ENCODE measurements around the gene IFNL4. TPM values are rescaled to one million over a fixed set of nuclear protein-coding genes. Genes with fewer than 3 reads are reported as not detected.
A peak's percentile ranks its signal among the peaks of the same experiment; 100 is the strongest.
"Not testable (repeated sequence)": the region's sequence is repeated elsewhere in the genome, so short reads cannot be mapped to it uniquely, and the experiment has no call there.

The IFNL4 gene
- total RNA-seq, 1 donor from 2014 or later = not detected

DNA sequence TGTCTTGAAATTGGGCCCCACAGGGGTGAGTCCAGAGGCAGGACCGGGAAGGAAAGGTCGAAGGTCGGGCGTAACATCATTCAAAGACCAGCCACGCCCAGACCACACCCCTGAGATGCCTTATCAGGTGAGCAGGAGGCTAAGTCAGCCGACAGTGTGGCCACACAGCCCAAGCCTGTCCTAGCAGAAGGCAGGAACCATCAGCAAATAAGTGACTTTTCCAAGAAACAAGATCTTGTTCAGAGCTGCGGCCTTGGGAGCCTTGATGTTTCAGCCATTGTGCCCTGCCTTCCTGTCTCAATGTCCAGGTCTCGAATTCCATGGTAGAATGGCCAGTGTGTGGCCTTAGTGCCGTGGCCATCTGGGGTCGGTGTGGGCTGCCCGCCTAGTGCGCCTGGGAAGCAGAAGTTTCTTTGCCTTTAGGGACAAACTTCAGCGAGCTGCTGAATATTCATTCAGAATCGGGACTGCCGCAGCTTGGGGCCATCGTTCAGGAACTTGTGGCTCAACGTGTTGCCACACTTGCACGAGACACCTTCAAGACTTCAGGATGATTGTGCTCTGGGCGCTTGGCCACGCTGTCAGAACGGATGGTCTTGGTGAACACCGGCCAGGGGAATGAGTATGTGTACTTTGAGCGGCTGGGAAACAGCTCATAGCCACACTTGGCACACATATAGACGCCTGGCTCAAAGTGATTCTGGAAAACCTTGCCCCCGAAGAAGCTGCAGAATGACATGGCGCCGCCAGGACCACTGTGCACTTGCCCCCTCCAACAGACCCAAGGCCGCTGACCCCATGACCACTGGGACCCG is 6.1 kb upstream of the IFNL4 start:
- no peak for ATAC-seq

DNA sequence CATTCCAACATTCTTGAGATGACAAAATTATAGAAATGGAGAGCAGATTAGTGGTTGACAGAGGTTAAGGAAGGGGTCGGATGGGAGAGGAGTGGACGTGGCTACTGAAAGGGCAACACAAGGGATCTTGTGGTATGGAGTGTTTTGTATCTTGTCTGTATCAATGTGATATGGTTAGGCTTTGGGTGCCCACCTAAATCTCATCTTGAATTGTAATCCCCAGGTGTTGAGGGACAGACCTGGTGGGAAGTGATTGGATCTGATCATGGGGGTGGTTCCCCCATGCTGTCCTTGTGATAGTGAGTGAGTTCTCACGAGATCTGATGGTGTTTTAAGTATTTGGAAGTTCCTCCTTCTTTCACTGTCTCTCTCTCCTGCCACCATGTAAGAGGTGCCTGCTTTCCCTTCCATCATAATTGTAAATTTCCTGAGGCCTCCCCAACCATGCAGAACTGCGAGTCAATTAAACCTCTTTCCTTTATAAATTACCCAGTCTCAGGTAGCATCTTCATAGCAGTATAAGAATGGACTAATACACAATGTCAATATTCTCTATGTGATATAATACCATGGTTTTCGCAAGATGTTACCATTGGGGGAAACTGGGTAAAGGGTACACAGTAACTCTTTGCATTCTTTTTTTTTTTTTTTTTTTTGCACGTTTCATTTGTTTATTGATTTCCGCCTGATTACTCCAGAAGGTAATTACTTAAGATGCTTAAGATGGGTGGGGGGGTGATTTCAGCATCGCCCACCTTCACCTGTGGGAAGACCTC is 4.9 kb upstream of the IFNL4 start:
- no peak for ATAC-seq

DNA sequence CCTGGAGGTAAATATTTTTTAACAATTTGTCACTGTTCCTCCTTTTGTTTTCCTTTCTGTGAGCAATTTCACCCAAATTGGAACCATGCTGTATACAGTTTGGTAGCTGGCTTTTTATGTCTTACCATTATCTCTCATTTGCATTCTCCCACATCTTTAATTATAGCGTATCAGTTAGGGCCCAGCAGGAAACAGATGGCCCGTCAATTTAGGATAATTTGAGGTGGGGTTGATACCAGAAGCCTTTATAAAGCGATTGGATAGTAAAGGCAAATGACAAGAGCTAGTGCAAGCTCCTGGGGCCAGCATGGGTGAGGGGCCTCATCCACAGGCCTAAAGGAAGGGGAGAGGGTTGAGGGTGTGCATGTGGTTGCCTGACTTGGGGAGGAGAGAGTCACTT is 3.8 kb upstream of the IFNL4 start:
- ATAC-seq = no peak

DNA sequence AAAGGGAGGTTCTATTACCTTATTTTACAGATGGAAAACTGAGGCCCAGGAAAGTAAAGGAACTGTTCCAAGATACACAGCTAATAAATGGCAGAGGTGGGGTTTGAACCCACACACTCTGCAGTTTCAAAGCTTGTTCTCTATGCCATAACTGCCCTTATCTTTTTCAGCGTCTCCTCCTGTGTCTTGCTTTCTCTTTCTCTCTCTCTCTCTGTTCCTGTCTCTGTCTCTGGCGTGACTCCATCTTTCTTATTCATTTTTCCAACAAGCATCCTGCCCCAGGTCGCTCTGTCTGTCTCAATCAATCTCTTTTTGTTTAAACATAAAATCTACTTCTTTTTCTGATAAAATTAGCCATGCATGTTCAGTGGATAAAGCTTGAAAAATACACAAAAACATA is 3.2 kb upstream of the IFNL4 start:
- ATAC-seq = no peak

DNA sequence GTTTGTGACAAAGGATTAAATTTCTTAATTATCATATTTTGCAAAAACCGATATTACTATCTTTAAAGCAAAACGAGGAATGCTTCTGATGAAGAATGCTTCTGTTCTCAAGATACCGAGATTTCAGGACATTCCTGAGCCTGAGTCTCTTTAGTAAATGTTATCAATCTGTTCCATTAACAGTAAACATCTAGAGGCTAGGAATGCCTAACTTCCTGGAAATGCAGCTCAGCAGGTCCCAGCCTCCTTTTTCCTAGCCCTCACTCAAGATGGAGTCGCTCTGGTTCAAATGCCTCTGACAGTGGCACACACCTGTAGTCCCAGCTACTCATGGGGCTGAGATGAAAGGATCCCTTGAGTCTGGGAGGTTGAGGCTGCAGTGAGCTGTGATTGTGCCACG is 2.4 kb upstream of the IFNL4 start:
- ATAC-seq = no peak

DNA sequence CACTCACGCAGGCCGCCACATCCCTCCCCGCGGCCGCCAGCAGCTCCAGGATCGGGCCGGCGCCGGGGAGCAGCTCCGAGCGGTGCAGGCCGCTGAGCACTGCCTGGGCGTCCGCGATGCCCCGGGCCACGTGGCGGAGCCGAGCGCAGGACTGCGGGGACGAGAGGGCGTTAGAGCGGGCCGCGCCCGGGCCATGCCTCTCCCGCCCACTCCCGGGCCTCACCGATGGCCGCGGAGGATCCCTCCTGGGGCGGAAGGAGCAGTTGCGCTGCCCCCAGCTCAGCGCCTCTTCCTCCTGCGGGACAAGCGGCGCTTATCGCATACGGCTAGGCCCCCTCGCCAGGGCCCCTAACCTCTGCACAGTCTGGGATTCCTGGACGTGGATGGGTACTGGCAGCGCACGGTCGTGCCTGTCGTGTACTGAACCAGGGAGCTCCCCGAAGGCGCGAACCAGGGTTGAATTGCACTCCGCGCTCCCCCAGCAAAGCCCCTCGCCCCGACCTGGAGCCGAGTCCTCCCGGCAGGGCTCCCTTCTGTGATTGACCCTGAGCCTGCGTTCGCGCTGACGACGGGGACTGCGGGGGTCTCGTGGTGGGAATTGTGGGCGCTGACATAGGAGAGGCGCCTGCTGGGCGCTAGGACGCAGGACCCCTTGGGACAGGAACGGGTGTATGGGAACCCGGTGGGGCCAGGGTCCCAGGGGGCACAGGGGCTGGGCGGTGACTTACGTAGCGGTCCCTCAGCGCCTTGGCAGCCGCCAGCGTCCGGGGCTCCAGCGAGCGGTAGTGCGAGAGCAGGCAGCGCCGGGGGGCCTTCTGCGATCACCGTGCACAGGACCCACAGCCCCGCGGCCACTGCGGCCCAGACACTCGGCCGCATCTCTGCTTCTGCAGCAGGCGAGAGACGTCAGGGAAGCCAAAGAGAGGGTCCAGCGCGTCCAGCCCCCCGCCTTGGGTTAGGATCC is 673 bp downstream of the IFNL4 start:
- peak; percentile 51 for ATAC-seq

DNA sequence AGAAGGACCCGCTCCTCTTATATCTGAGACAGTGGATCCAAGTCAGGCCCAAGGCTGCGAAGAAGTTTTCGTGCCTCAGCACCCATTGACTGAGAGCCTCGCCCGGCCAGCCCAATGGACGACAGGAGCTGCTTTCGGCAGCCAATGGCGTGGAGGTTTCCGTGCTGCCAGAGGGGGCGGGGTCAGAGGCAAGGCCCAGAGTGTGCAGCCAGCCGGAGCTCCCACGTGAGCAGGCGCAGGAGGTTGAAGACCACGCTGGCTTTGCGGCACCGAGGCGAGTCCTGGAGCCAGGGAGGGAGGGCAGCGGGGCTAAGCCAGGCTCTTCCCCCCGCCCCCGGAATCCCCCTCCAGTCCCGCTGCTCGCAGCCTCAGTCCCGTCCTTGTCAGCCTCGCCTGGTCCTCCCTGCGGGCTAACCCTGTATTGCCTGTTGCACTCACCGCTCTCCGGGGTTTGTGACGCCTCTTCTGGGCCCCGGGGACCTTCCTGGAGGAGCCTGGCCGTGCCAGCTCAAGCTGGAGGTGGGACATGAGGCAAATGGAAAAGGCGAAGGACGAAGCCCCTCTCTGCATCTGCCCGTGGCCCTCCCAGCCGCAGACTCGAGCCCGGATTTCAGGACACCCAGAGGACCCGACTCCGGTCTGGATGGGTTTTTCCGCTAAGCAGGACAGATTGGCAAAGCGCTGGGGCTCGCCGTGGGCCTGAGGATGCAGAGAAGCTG is 1.5 kb downstream of the IFNL4 start:
- peak; percentile 24 for ATAC-seq

DNA sequence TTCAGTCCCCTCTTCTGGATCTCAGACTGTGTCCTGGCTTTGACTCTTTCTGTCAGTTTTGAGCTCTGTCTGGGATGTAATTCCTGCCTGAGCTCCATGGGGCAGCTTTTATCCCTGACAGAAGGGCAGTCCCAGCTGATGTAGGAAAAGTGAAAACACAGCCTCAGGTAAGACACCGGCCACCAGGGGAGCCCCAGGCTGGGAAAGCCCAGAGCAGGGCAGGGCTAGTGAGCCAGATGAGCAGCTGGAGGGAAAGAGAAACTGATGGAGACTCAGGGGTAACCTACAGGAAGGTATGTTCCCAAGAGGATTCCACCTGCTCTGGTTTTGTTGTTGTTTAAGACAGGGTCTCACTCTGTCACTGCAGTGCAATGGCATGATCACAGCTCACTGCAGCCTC is 3.5 kb downstream of the IFNL4 start:
- ATAC-seq = peak; percentile 24

DNA sequence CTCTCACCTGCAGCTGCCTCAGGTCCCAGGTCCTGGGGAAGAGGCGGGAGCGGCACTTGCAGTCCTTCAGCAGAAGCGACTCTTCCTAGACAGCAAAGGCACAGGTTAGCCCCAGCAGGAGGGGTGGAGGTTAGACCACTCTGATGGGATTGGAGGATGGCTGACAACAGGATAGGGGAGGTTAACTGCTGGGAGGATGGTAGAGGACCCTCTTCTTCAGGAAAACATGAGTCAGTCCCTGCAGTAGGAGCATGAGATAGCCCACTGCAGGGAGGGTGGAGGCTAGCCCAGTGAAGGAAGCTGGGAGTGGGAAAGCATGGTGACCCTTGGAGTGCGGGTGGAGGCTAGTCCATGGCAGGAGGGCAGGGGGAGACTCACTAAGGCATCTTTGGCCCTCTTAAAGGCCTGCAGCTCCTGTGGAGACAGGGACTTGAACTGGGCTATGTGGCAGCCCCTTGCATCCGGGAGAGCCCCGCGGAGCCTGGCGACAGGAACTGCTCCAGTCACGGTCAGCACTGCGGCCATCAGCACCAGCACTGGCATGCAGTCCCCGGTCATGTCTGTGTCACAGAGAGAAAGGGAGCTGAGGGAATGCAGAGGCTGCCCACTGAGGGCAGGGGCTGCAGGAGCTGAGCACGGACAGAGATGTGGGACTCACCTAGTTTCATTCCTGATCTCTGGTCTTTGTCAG is 4.1 kb downstream of the IFNL4 start, which contains the start of gene IFNL3:
IFNL3 (minus strand) TSS at position 597 of the 691 bp plus-strand sequence; CDS start at position 558, 39 bp downstream.
- not testable (repeated sequence) for ATAC-seq

DNA sequence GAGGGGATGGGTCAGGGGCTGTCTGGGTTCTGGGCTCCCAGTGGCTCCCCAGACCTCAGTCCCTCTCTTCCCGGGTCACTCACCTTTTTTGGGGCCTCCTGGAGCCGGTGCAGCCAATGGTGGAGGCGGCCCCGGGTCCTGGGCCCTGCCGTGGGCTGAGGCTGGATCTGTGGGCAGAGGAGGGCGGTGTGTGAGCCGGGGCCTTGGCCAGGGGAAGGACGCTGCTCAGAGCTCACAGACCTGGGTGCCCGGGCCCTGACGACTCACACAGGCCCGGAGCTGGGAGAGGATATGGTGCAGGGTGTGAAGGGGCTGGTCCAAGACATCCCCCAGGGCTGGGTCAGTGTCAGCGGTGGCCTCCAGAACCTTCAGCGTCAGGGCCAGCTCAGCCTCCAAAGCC is 4.9 kb downstream of the IFNL4 start:
- not testable (repeated sequence) for ATAC-seq

DNA sequence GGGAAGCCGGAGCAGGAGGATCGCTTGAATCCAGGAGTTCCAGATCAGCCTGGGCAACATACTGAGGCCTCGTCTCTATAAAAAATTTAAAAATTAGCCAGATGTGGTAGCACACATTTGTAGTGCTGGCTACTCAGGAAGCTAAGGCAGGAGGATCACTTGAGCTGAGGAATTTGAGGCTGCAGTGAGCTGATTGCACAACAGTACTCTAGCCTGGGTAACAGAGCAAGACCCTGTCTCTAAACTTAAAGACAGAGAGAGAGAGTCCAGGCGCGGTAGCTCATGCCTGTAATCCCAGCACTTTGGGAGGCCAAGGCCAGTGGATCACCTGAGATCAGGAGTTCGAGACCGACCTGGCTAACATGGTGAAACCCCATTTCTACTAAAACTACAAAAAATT is 8.2 kb downstream of the IFNL4 start:
- no peak for ATAC-seq

DNA sequence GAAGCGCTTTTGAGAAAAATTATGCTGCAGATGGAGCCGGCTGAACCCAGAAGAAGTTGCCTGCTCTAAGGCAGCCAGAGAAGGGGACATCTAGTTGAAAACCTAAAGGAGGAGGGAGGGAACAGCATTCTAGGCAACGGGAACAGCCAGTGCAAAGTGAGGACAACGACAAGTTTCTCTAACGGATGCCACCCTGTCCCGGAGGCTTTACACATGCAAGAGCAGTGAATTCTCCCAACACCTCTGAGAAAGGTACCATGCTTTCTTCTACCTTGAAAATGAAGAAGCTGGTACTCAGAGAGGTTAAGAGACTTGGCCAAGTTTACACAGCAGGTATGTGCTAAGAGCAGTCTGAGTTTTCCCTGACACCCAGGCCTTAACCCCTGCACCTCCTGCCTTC is 9.7 kb downstream of the IFNL4 start:
- ATAC-seq = no peak

DNA sequence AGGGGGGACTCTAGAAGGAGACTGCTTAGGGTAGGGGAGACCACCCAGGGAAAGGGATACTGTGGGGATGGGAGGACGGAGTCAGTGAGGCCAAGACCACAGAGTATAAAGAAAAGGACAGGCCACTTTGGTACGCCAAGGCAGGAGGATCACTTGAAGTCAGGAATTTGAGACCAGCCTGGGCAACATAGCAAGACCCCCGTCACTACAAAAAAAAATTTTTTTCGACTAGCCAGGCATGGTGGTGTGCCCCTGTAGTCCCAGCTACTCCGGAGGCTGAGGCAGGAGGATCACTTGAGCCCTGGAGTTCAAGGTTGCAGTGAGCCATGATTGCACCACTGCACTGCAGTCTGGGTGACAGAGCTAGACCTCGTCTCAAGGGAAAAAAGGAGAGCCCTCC is 10.4 kb downstream of the IFNL4 start:
- ATAC-seq = no peak

DNA sequence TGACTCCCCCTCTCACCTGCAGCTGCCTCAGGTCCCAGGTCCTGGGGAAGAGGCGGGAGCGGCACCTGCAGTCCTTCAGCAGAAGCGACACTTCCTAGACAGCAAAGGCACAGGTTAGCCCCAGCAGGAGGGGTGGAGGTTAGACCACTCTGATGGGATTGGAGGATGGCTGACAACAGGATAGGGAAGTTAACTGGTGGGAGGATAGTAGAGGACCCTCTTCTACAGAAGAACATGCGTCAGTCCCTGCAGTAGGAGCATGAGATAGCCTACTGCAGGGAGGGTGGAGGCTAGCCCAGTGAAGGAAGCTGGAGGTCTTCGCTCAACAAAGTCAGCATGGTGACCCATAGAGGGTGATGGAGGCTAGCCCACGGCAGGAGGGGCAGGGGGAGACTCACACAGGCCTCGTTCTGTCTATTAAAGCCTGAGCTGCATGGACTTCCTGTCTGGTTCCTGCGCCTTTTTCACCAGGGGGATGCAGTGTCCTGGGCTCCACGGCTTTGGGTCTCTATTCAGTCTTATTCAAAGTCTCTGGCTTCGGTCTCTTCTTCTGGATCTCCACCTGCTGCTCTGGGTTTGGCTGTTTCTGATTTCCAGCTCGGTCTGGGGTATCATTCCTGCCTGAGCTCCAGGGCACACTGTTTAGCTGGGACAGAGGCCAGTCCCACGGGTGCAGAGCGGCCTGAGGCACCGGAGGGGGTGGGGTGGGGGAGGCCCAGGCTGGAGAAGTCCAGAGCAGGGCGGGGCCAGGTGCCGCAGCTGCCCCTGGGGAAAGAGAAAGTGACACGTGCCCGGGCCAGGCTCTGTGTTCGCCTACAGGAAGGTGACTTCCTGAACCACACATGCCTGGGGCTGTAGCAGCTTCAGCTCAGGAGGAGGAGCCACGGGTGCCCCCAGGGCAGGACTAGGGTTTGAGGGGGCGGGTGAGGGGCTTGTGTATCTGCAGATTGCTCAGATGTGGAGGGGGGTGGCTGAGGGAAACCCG is 11.2 kb downstream of the IFNL4 start:
- ATAC-seq = peak; percentile 61

DNA sequence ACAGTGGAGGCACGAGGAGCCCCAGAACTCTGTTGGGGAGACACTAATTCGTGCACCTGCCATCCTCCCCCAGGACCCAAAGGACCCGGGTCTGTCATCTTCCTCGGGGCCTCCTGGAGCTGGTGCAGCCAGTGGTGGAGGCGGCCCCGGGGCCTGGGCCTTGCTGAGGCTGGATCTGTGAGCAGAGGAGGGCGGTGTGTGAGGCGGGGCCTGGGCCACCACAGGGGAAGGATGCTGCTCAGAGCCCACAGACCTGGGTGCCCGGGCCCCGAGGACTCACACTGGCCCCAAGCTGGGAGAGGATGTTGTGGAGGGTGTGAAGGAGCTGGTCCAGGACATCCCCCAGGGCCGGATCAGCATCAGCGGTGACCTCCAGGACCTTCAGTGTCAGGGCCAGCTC is 12.1 kb downstream of the IFNL4 start:
- no peak for ATAC-seq

DNA sequence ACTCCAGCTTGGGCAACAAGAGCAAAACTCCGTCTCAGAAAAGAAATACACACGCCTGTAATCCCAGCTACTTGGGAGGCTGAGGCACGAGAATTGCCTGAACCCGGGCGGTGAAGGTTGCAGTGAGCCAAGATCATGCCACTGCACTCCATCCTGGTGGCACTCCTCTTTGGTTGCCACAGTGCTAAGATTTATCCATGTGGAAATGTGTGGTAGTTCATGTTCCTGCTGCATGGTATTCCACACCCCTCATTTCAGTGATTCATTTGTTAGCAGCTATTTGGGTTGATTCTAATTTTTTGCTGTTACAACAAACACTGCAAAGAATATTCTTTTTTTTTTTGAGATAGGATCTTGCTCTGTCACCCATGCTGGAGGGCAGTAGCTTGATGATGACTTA is 15.9 kb downstream of the IFNL4 start:
- no peak for ATAC-seq

DNA sequence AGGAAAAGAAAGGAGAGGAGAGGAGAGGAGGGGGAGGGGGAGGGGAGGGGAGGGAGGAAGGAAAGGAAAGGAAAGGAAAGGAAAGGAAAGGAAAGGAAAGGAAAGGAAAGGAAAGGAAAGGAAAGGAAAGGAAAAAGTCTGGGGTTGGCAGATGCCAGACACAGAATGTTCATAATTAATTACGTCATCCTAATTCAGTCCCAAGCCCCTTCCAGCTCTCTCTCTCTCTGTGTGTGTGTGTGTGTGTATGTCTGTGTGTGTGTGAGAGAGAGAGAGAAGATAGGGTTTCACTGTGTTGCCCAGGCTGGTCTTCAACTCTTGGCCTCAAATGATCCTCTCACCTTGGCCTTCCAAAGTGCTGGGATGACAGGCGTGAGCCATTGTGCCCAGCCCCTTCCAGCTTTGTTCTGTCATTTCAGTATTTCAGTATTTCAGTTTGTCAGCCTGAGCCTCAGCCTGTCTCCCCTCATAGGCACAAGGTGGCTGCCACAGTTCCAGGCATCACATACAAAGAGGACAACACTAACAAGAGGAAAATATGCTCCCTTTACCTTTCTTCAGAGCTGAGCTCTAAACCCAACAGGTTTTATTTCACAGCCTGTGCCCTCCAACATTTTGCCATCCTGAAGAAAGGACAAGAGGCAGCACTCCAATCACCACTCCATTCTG is 18.4 kb downstream of the IFNL4 start:
- ATAC-seq = no peak

DNA sequence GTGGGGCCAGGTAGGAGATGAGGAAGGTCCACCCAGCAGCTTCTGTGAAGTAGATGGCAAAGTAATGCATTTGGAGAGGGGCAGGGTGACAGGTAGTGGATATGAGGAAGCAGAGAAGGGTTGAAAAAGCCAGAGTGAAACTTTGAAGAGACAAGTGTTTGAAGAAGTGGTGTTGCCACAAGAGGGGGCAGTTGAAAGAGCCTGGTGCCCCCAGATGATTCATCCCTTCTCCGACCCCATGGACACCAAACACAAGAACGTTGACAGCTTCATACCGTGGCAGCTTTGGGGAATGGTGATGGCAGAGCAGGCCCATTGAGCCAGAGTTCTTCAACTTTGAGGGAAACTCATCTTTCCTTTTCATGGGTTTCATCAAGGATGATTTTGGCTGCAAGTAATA is 23.7 kb downstream of the IFNL4 start:
- no peak for ATAC-seq

DNA sequence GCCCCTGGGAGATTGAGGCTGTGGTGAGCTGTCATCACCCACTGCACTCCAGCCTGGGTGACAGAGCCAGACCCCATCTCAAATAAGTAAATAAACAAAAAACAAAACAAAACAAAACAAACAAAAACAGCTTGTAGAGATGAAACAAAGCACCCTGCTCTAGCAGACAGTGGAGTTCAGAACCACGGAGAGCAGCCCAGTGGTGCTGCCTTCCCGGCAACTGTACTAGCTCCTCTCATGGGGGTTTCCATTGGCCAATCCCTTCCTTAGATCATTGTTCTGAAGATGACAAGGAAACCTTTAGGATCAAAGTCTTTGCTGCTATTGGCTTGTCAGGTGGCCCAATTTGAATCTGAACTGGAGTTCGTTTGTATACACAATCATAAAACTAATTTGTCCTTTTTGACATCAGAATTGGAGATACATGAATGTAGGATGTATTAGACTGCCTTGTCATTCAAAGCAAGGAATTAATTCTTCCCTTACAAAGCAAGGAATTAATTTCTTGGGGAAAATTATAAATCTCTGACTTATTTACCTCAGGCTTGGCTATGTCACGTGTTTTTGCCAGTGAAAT is 24.9 kb downstream of the IFNL4 start:
- no peak for ATAC-seq

All from esophagus mucosa (tissue), 1 donor.